ENCODE data around the gene GATA6.
"Not testable (repeated sequence)": the region's sequence is repeated elsewhere in the genome, so short reads cannot be mapped to it uniquely, and the experiment has no call there.

Gene GATA6

GRCh38 chr18:22211657-22212056 is 42.3 kb downstream of the GATA6 start:
- no peak for DNase-seq

- no peak for DNase-seq
Measured at GRCh38 chr18:22213333-22213973, 44.1 kb downstream of the GATA6 start.

DNA sequence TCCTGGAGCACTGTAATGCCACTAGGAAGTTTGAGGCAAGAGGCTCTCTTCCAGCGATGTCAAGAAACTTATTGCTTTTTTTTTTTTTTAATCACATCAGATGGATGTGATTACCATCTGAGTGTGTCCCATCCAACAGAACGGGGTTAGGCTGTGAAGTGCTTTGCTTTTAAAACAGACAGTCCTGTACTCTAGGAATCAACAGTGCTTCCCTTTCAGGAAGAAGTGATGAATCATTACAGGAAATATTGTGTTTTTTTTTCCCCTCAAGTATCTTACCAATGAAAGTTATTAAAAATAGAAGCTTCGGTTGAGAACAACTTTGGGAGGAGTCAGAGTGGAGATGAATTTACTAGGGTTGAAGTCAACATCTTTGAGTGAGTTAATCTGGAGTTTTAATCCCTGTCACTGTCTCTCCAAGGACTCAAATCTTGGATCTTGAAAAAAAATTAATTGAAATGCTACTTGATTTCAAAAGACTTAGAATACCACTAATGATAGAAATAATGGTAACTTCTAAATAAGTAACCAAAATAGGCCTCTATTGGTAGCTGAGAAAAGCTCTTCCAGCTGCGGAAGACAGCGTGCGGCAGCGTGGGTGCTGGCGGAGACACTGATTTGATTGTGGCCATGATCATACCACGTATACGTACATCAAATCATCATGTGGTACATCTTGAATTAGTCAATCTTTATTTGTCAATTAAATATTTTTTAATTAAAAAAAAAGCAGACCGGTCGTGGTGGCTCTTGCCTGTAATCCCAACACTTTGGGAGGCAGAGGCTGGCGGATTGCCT is 45.5 kb downstream of the GATA6 start:
- DNase-seq: no peak

GRCh38 chr18:22218835-22219234 is 49.4 kb downstream of the GATA6 start:
- no peak for DNase-seq

- no peak for DNase-seq
Measured at GRCh38 chr18:22219568-22220355, 50.4 kb downstream of the GATA6 start.

DNA sequence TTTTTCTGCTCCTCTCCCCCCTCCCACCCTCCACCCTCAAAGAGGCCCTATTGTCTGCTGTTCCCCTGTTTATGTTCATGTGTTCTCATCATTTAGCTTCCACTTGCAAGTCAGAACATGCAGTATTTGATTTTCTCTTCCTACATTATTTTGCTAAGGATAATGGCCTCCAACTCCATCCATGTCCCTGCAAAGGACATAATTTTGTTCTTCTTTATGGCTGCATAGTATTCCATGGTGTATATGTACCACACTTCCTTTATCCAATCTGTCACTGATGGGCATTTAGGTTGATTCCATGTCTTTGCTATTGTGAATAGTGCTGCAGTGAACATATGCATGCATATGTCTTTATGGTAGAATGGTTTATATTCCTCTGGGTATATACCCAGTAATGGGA is 51.2 kb downstream of the GATA6 start:
- DNase-seq: not testable (repeated sequence)

GRCh38 chr18:22221350-22221749 is 52.0 kb downstream of the GATA6 start:
- no peak for DNase-seq

DNA sequence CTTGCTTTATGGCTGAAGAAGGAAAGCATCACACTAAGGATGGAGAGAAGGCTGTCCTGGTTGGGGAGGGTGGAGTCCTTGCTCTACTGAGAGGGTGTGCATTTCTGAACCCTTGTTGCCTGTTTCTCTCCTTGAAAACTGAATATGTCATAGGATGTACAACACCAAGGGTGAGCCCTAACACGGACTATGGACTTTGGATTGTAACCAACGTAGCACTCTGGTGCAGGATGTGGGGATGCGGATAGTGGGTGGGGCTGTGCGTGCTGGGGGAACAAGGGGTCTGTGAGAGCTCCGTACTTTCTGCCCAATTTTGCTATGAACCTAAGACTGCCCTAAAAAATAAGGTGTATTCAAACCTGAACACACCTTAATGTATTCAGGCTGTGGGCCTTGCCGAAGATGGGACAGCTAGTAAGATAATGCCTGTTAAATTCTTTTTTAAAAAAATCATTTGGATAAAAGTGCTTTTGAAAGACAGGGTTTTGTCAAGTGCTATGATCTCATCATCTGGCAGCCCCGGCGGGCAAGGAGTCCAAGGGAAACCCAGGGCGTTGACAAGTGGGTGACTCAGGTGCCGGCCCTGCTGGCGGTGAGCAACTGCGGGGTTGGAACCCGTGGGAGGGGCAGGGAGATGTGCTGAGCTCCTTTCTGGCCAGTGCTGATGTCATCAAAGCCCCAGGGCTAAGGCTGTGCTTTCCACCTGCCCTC is 54.0 kb downstream of the GATA6 start:
- no peak for DNase-seq

- no peak for DNase-seq
Measured at GRCh38 chr18:22223965-22224322, 54.6 kb downstream of the GATA6 start.

- DNase-seq: no peak
Measured at GRCh38 chr18:22224339-22224738, 55.0 kb downstream of the GATA6 start.

GRCh38 chr18:22226801-22227200 is 57.4 kb downstream of the GATA6 start:
- DNase-seq: no peak

DNA sequence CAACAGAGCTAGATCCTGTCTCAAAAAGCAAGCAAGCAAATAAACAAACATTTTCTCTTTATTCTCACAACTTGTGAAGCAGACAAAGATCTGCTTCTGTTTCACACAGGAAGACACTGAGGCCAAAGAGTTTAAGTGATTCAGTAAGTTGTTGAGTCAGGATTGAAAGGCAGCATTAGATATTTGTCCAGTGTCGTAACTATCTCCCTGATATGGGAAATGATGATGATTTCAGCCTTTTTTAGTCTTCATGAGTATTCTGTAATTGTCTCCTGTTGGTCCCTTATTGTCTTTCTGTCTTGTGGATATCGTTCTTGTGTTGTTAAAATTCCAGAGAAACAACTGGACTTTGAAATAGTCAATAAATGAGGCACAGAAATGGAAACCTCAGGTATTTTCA is 59.6 kb downstream of the GATA6 start:
- no peak for DNase-seq

DNA sequence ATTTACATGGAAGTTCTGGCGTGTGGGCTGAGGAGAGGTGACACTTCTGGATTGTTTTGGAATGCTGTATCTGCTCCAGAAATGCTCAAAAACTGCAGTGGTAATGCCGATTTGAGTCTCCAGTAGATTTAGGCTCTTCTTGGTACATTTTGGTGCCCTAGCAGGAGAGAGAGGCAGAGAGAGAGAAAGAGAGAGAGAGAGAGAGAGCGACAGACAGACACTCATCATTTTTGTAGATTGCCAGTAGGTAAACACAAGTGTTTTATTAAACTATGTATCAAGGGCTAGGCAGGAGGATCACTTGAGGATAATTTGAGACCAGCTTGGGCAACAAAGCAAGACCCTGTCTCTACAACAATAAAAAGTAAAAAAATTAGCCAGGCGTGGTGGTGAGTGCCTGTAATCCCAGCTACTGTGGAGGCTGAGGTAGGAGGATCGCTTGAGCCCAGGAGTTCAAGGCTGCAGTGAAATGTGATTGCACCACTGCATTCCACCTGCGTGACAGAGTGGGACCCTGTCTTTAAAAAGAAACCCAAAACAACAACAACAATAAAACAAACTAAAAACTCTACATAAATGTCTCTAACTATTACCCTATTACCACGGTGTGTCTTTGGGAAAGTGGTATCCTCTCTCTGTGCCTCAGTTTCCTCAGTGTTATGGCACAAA is 60.2 kb downstream of the GATA6 start:
- no peak for DNase-seq

- no peak for DNase-seq
Measured at GRCh38 chr18:22230471-22230945, 61.1 kb downstream of the GATA6 start.

DNA sequence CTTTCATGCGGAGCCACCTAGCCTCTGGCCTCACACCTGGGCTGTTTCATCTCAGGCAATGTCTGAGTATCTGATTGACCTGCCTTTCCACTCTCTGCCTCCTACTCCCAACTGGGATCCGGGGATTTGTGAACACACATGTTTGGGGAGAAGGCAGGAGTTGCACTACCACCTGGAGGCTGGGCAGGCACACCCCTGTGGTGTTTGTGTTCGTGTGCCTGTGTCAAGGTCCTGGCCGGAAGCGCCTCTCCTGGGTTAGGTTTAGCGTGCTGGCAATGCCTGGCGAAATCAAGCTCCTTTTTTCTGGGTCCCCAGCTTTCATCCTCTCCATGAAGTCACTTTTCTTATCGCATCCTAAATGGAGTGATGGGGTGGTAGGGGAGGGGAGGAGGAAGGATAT is 63.9 kb downstream of the GATA6 start:
- DNase-seq: no peak

GRCh38 chr18:22238036-22238435 is 68.6 kb downstream of the GATA6 start:
- DNase-seq: no peak

DNA sequence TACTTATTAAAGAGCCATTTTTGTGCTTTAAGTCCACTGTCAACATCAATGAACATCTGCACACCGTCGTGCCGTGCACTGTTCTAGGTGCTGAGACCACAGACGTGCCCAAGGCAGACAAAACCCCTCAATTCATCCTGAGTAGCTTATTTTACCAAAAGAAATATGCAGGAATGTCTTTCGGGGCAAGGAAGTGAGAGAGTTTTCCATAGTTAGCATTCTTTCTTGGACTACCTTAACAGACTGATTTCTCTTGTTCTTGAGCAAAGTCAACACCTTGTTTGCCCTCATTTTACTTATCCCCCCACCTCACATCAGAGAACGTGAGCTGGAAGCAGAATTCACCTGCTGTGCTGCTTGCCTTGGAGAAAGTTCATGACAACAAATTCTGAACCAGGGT is 69.3 kb downstream of the GATA6 start:
- DNase-seq: no peak

- no peak for DNase-seq
Measured at GRCh38 chr18:22241921-22242361, 72.6 kb downstream of the GATA6 start.

GRCh38 chr18:22243513-22243912 is 74.1 kb downstream of the GATA6 start:
- DNase-seq: no peak

- DNase-seq: no peak
Measured at GRCh38 chr18:22250026-22250425, 80.6 kb downstream of the GATA6 start.

GRCh38 chr18:22250591-22250996 is 81.2 kb downstream of the GATA6 start:
- no peak for DNase-seq
